CD4-positive, alpha-beta T cell (primary cell): ENCODE results near the gene UBE2U. TPM values are rescaled to one million over a fixed set of nuclear protein-coding genes. Genes with fewer than 3 reads are reported as not detected.

Source experiments
- ATAC-seq: fragments of 200-7000 bp; cut with Tn5 transposase; one replicate; pipeline ENCODE4 v1.10.0; 2022; ENCODE audit warnings: mild to moderate bottlenecking; ENCODE audit not compliant: poor library complexity
- CTCF ChIA-PET: fragments of 350-600 bp; sonication (Branson Sonifier 250); formaldehyde crosslinking; loops from one replicate; lab custom pipeline; 2021; ENCODE audit warnings: antibody characterized with exemption, inconsistent platforms; lab: Charles Lee
- POLR2A ChIA-PET: fragments of 350-600 bp; sonication (Branson Sonifier 250); formaldehyde crosslinking; loops from one replicate; lab custom pipeline; 2021; ENCODE audit warnings: antibody characterized with exemption, inconsistent platforms; lab: Charles Lee
- DNase-seq, 14 experiments: peaks; one replicate each; pipeline ENCODE4 v3.0.0-alpha.2; 2013 to 2020; ENCODE audit warnings: mixed read lengths in 2 of 14
- H3K27ac ChIP-seq, 2 donors: one replicate each; pipeline versions ENCODE4 v1.5.1 to v1.7.0; 2013; ENCODE audit warnings: low read length in 2 of 2, low read depth in 1 of 2, mild to moderate bottlenecking in 1 of 2
- H3K27me3 ChIP-seq, 2 experiments: 1 replicate in 1 of 2; 2 replicates in 1 of 2; pipeline versions ENCODE4 v1.6.1 to v1.7.0; 2013; ENCODE audit warnings: low read length in 2 of 2, control low read depth in 1 of 2, mild to moderate bottlenecking in 1 of 2, moderate library complexity in 1 of 2; ENCODE audit not compliant: insufficient read depth in 2 of 2, control insufficient read depth in 1 of 2
- H3K36me3 ChIP-seq: one replicate; pipeline ENCODE4 v1.6.1; 2013; ENCODE audit warnings: low read length, control low read depth; ENCODE audit not compliant: insufficient read depth
- H3K4me1 ChIP-seq: one replicate; pipeline ENCODE4 v1.6.1; 2013; ENCODE audit warnings: low read length, control low read depth; ENCODE audit not compliant: insufficient read depth
- H3K4me3 ChIP-seq: one replicate; pipeline ENCODE4 v1.5.1; 2013; ENCODE audit warnings: mild to moderate bottlenecking, low read length, moderate library complexity
- H3K9me3 ChIP-seq, 2 experiments: 1 replicate in 1 of 2; 2 replicates in 1 of 2; pipeline versions ENCODE4 v1.6.1 to v1.7.0; 2013; ENCODE audit warnings: low read length in 2 of 2, mild to moderate bottlenecking in 2 of 2, control low read depth in 1 of 2, moderate library complexity in 1 of 2; ENCODE audit not compliant: control insufficient read depth in 1 of 2, insufficient read depth in 1 of 2
- H3K27ac Mint-ChIP-seq: one replicate; pipeline ENCODE4 v1.8.0; 2020; ENCODE audit warnings: mixed read lengths
- H3K27me3 Mint-ChIP-seq: one replicate; pipeline ENCODE4 v1.8.0; 2021; ENCODE audit warnings: mixed read lengths
- H3K36me3 Mint-ChIP-seq: one replicate; pipeline ENCODE4 v1.8.0; 2021; ENCODE audit warnings: low read depth, mixed read lengths
- H3K4me1 Mint-ChIP-seq: one replicate; pipeline ENCODE4 v1.8.0; 2021; ENCODE audit warnings: low read depth, mixed read lengths
- H3K4me3 Mint-ChIP-seq: one replicate; pipeline ENCODE4 v1.8.0; 2020; ENCODE audit warnings: mild to moderate bottlenecking, mixed read lengths
- H3K9me3 Mint-ChIP-seq: one replicate; pipeline ENCODE4 v1.8.0; 2020; ENCODE audit warnings: mixed read lengths
- CTCF ChIP-seq: fragments of 200-600 bp; IDR thresholded peaks from one replicate; pipeline ENCODE4 v1.8.0; 2022; ENCODE audit warnings: antibody characterized with exemption, mild to moderate bottlenecking
- intact Hi-C, 2 experiments: fragments of 100-400 bp; cut with DNase I in 1 of 2; cut with micrococcal nuclease in 1 of 2; formaldehyde crosslinking; loops; one replicate each; pipeline versions ENCODE4 v1.15.1 to v1.9.0; 2023 to 2025; cut with DNase I, micrococcal nuclease
- total RNA-seq, 174 experiments: library from RNA in 2 of 174; stranded (reverse) in 2 of 174; gene quantifications; one replicate each; pipeline ENCODE4 v1.2.3 and lab custom pipeline; 2021 to 2026

The UBE2U gene
- total RNA-seq, 2 experiments from 2014 or later = not detected

DNA sequence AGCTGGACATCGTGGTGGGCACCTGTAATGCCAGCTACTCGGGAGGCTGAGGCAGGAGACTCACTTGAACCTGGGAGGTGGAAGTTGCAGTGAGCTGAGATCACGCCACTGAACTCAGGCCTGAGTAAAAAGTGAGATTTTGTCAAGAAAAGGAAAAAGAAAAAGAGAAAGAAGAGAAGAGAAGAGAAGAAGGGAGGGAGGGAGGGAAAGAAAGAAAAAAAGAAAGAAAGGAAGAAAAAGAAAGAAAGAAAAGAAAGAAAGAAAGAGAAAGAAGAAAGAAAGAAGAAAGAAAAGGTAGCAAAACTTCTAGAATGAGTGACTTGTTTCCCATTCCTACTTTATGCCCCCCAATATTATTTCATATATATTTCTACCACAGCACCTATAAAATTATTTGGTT, 98.8 kb downstream of the UBE2U start:
- ATAC-seq (no peak), DNase-seq (no peak)
- H3K4me3 Mint-ChIP-seq = no peak overlapping the region
- peaks cover under 1% of the 10 kb centered on the region for H3K27me3 Mint-ChIP-seq
- H3K9me3 Mint-ChIP-seq = no peaks in the 10 kb centered on the region
- Histone ChIP-seq H3K36me3 (no peaks in the 10 kb centered on the region), H3K27ac (no peak overlapping the region), H3K4me1 (no peaks in the 10 kb centered on the region), H3K4me3 (no peak overlapping the region), H3K27me3 (peaks cover 2 to 4% of the 10 kb centered on the region in 2 experiments), H3K9me3 (no peaks in the 10 kb centered on the region)
- no peak for TF ChIP-seq CTCF
- H3K36me3 Mint-ChIP-seq = no peaks in the 10 kb centered on the region
- H3K4me1 Mint-ChIP-seq = no peaks in the 10 kb centered on the region
- H3K27ac Mint-ChIP-seq = no peak overlapping the region
- ChIA-PET POLR2A (no interaction called here), CTCF (no interaction called here)
- intact Hi-C loops = no loop called here

- Mint-ChIP-seq H3K4me1 (no peaks in the 10 kb centered on the region), H3K27ac (no peak overlapping the region), H3K27me3 (no peaks in the 10 kb centered on the region), H3K36me3 (no peaks in the 10 kb centered on the region), H3K9me3 (no peaks in the 10 kb centered on the region), H3K4me3 (no peak overlapping the region)
- ATAC-seq = no peak
- peaks cover 0 to 2% of the 10 kb centered on the region in 2 experiments for H3K27me3 ChIP-seq
- no peak overlapping the region for H3K27ac ChIP-seq
- ChIA-PET POLR2A (no interaction called here), CTCF (no interaction called here)
- intact Hi-C loops = no loop called here
- no peak overlapping the region for H3K4me3 ChIP-seq
- H3K36me3 ChIP-seq = no peaks in the 10 kb centered on the region
- TF ChIP-seq CTCF = no peak
- H3K9me3 ChIP-seq = no peaks in the 10 kb centered on the region
- DNase-seq = no peak
- H3K4me1 ChIP-seq = no peaks in the 10 kb centered on the region
These were observed 99.5 kb downstream of the UBE2U start for GRCh38 chr1:64302971-64303370.

DNA sequence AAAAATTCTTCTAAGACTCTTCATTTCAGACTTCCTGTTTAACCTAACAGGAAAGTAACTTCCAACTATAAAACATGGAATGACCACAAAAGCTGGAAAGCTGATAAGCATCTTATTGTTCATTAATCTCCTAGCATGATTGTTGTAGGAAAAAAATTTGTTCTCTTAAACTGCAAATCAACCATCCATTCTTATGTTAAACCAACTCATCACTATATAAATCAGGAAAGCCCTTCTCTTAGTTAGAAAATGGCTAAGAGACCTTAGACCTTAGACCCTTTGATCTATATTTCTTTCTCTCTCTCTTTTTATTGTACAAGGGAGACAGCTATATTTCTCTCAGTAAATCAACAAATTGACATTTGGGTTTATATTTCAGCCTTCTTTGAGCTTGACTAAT, 101.4 kb downstream of the UBE2U start:
- POLR2A ChIA-PET = no interaction called here

More for the DNA sequence above, 101.4 kb downstream of the UBE2U start:
- H3K27ac Mint-ChIP-seq = no peak overlapping the region
- H3K4me1 Mint-ChIP-seq = no peaks in the 10 kb centered on the region
- Histone ChIP-seq H3K4me1 (no peaks in the 10 kb centered on the region), H3K27me3 (peaks cover 0 to 2% of the 10 kb centered on the region in 2 experiments), H3K36me3 (no peaks in the 10 kb centered on the region), H3K9me3 (peaks cover 0 to 4% of the 10 kb centered on the region in 2 experiments), H3K4me3 (no peak overlapping the region), H3K27ac (no peak overlapping the region)
- CTCF ChIA-PET = no interaction called here
- H3K4me3 Mint-ChIP-seq = no peak overlapping the region
- no peaks in the 10 kb centered on the region for H3K36me3 Mint-ChIP-seq
- no peak for TF ChIP-seq CTCF
- DNase-seq = no peak
- intact Hi-C loops = no loop called here
- no peaks in the 10 kb centered on the region for H3K27me3 Mint-ChIP-seq
- no peak for ATAC-seq
- H3K9me3 Mint-ChIP-seq = no peaks in the 10 kb centered on the region
